Keratinocyte (primary cell): ENCODE data around the gene MIXL1. TPM values are rescaled to one million over a fixed set of nuclear protein-coding genes. Genes with fewer than 3 reads are reported as not detected.

Experiments
- DNase-seq: peaks from one replicate; pipeline ENCODE4 v3.0.0-alpha.2; 2011; ENCODE audit warnings: low read depth, missing footprints, low spot score
- FAIRE-seq: peaks from 2 replicates; lab custom pipeline; 2011; peaks lifted over from hg19 to GRCh38; lab: Jason Lieb, UNC
- H2AFZ ChIP-seq: 2 replicates; pipeline ENCODE4 v1.6.0; 2012; ENCODE audit warnings: low read length, control low read depth, inconsistent platforms; ENCODE audit not compliant: control insufficient read depth
- H3K27ac ChIP-seq: 2 replicates; pipeline ENCODE4 v1.5.1; 2011; ENCODE audit warnings: low read length; ENCODE audit not compliant: control insufficient read depth, insufficient read depth
- H3K27me3 ChIP-seq: 3 replicates; pipeline ENCODE4 v1.6.0; 2011; ENCODE audit warnings: low read length; ENCODE audit not compliant: control insufficient read depth, insufficient read depth; ENCODE audit errors: extremely low read depth
- H3K36me3 ChIP-seq, 2 experiments: 2 replicates in 1 of 2; 3 replicates in 1 of 2; pipeline ENCODE4 v1.5.1; 2011; ENCODE audit warnings: low read length in 2 of 2, mild to moderate bottlenecking in 1 of 2; ENCODE audit not compliant: control insufficient read depth in 2 of 2, insufficient read depth in 2 of 2; ENCODE audit errors: extremely low read depth in 1 of 2
- H3K4me1 ChIP-seq: 3 replicates; pipeline ENCODE4 v1.5.1; 2011; ENCODE audit warnings: low read length; ENCODE audit not compliant: control insufficient read depth, insufficient read depth; ENCODE audit errors: extremely low read depth
- H3K4me2 ChIP-seq: 3 replicates; pipeline ENCODE4 v1.6.0; 2011; ENCODE audit warnings: low read depth, low read length; ENCODE audit not compliant: control insufficient read depth, insufficient read depth; ENCODE audit errors: extremely low read depth
- H3K4me3 ChIP-seq, 3 experiments: fragments of 200-600 bp in 1 of 3; sonication (generic) in 1 of 3; 2 replicates in 2 of 3; 3 replicates in 1 of 3; pipeline ENCODE4 v1.5.1; 2011 to 2016; ENCODE audit warnings: low read length in 3 of 3, mild to moderate bottlenecking in 3 of 3, control low read depth in 2 of 3, inconsistent platforms in 1 of 3, low read depth in 1 of 3, mixed read lengths in 1 of 3, mixed run types in 1 of 3, moderate library complexity in 1 of 3; ENCODE audit not compliant: control insufficient read depth in 2 of 3, insufficient read depth in 2 of 3; ENCODE audit errors: extremely low read depth in 1 of 3
- H3K79me2 ChIP-seq: 2 replicates; pipeline ENCODE4 v1.6.0; 2012; ENCODE audit warnings: low read length; ENCODE audit not compliant: control insufficient read depth, insufficient read depth
- H3K9ac ChIP-seq: 3 replicates; pipeline ENCODE4 v1.6.0; 2011; ENCODE audit warnings: low read length; ENCODE audit not compliant: control insufficient read depth, insufficient read depth; ENCODE audit errors: extremely low read depth
- H3K9me1 ChIP-seq: 3 replicates; pipeline ENCODE4 v1.6.0; 2011; ENCODE audit warnings: low read length; ENCODE audit not compliant: control insufficient read depth, insufficient read depth; ENCODE audit errors: extremely low read depth
- H3K9me3 ChIP-seq: 2 replicates; pipeline ENCODE4 v1.5.1; 2012; ENCODE audit warnings: low read depth, low read length; ENCODE audit not compliant: control insufficient read depth
- H4K20me1 ChIP-seq: 3 replicates; pipeline ENCODE4 v1.6.0; 2011; ENCODE audit warnings: low read length; ENCODE audit not compliant: control insufficient read depth, insufficient read depth; ENCODE audit errors: extremely low read depth
- CTCF ChIP-seq, 3 experiments: IDR thresholded peaks in 1 of 3; conservative IDR thresholded peaks in 1 of 3; optimal IDR thresholded peaks in 1 of 3; 2 replicates in 2 of 3; 3 replicates in 1 of 3; pipeline versions ENCODE3 to v1.5.1; 2011; ENCODE audit warnings: low read length in 3 of 3, mild to moderate bottlenecking in 3 of 3, moderate library complexity in 2 of 3, control low read depth in 1 of 3, inconsistent platforms in 1 of 3; ENCODE audit not compliant: insufficient read depth in 2 of 3; ENCODE audit errors: extremely low read depth in 1 of 3
- EZH2 ChIP-seq: IDR thresholded peaks from one replicate; pipeline ENCODE4 v1.6.1; 2012; ENCODE audit warnings: inconsistent platforms, mild to moderate bottlenecking, low read length, moderate library complexity
- dilution Hi-C: fragments of 300-500 bp; cut with MboI; formaldehyde crosslinking; loops from one replicate; pipeline ENCODE4 v1.7.0; 2020; ENCODE audit warnings: low sequenced_read_pairs; ENCODE audit not compliant: extremely low pct_ligation_motif_present
- polyA plus RNA-seq, 5 experiments: library from polyadenylated mRNA; depleted of rRNA in 3 of 5; stranded (reverse) in 3 of 5; stranded (forward) in 1 of 5; unstranded in 1 of 5; fragments of >200 nt; gene quantifications; 1 replicate in 1 of 5; 2 replicates in 3 of 5; 3 replicates in 1 of 5; pipeline versions ENCODE4 v1.2.1 to v1.2.3, GENCODE V29; 2011 to 2012; ENCODE audit warnings: missing spikeins in 2 of 5, low read depth in 1 of 5, low replicate concordance in 1 of 5

Gene MIXL1
- polyA plus RNA-seq, 1 donor (not counting 4 experiments of a cell fraction or from before 2014, with no cell fraction given) = not detected

- peaks cover 0 to 3% of the 10 kb centered on the region in 2 experiments for H3K36me3 ChIP-seq
- DNase-seq (no peak), FAIRE-seq (no peak)
- H3K27me3 ChIP-seq = no peaks in the 10 kb centered on the region
- H2AFZ ChIP-seq = no peak overlapping the region
- no peak overlapping the region for H3K9ac ChIP-seq
- no peak overlapping the region for H3K27ac ChIP-seq
- H3K4me1 ChIP-seq = peaks cover 9% of the 10 kb centered on the region
- H3K4me3 ChIP-seq = no peak overlapping the region
- H3K79me2 ChIP-seq = no peaks in the 10 kb centered on the region
- no peaks in the 10 kb centered on the region for H4K20me1 ChIP-seq
- TF ChIP-seq EZH2 (no peak), CTCF (optimal IDR thresholded peaks at IDR 0.05 in 1 of 3, IDR thresholded peaks at IDR 0.05 in 1 of 3, conservative IDR thresholded peaks at IDR 0.05 in 1 of 3; ENCODE audit: extremely low read depth in 1 of 3, insufficient read depth in 2 of 3, low read length in 3 of 3) (no peak)
- H3K4me2 ChIP-seq = no peak overlapping the region
- no peaks in the 10 kb centered on the region for H3K9me3 ChIP-seq
- no peaks in the 10 kb centered on the region for H3K9me1 ChIP-seq
- dilution Hi-C loops = no loop called here
Measured at GRCh38 chr1:226274138-226274537, 50.7 kb downstream of the MIXL1 start.

- Histone ChIP-seq H3K4me2 (no peak overlapping the region), H3K27ac (no peak overlapping the region), H3K27me3 (no peaks in the 10 kb centered on the region), H3K9ac (no peak overlapping the region), H3K9me1 (no peaks in the 10 kb centered on the region), H3K36me3 (peaks cover 0 to 3% of the 10 kb centered on the region in 2 experiments), H4K20me1 (no peaks in the 10 kb centered on the region), H3K79me2 (no peaks in the 10 kb centered on the region), H3K4me3 (no peak overlapping the region), H2AFZ (no peak overlapping the region), H3K4me1 (peaks cover 4% of the 10 kb centered on the region), H3K9me3 (no peaks in the 10 kb centered on the region)
- dilution Hi-C loops = no loop called here
- no peak for FAIRE-seq
- DNase-seq = no peak
- TF ChIP-seq CTCF (optimal IDR thresholded peaks at IDR 0.05 in 1 of 3, IDR thresholded peaks at IDR 0.05 in 1 of 3, conservative IDR thresholded peaks at IDR 0.05 in 1 of 3; ENCODE audit: extremely low read depth in 1 of 3, insufficient read depth in 2 of 3, low read length in 3 of 3) (no peak), EZH2 (no peak)
Measured at GRCh38 chr1:226276077-226276682, 52.7 kb downstream of the MIXL1 start.

Other genes with a start within 250 kb of the MIXL1 start
- 11.3 to 15.9 TPM (median 13.4 TPM) in 3 replicates for gene SDE2, start 224.3 kb upstream of the MIXL1 start, polyA plus RNA-seq
- 221 to 358 TPM (median 291 TPM) in 3 replicates for gene H3-3A, start 160.9 kb upstream of the MIXL1 start, polyA plus RNA-seq
- gene ACBD3, start 36.9 kb upstream of the MIXL1 start, polyA plus RNA-seq = 32.0 to 43.1 TPM (median 39.1 TPM) in 3 replicates
- 2.8 to 5.6 TPM (median 2.9 TPM) in 3 replicates for gene LIN9, start 85.5 kb downstream of the MIXL1 start, polyA plus RNA-seq
- gene PARP1, start 184.4 kb downstream of the MIXL1 start, polyA plus RNA-seq = 48.5 to 92.9 TPM (median 62.9 TPM) in 3 replicates